Measurements from ENCODE around the gene COL4A3.

Gene COL4A3

DNA sequence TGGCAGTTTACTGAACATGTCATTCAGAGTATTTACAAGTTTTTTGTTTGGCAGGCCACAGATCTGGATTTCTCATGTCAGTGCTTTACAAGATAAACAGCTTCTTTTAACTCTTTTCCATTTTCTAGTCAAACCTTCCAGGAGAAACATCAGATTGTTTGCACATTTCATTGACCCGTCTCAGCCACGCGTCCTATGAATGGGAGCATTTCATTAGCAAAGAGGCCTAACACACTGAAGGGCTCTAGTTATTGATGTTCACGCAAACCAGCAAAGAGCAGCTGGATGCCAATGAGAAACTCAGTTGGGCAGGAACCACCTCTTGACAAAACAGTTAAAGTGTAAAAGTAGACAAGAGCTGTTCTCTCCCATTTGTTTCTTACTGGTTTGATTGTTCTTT, 131.4 kb downstream of the COL4A3 start:
- DNase-seq (ENCODE audit: low spot score) = peak; percentile 13

DNA sequence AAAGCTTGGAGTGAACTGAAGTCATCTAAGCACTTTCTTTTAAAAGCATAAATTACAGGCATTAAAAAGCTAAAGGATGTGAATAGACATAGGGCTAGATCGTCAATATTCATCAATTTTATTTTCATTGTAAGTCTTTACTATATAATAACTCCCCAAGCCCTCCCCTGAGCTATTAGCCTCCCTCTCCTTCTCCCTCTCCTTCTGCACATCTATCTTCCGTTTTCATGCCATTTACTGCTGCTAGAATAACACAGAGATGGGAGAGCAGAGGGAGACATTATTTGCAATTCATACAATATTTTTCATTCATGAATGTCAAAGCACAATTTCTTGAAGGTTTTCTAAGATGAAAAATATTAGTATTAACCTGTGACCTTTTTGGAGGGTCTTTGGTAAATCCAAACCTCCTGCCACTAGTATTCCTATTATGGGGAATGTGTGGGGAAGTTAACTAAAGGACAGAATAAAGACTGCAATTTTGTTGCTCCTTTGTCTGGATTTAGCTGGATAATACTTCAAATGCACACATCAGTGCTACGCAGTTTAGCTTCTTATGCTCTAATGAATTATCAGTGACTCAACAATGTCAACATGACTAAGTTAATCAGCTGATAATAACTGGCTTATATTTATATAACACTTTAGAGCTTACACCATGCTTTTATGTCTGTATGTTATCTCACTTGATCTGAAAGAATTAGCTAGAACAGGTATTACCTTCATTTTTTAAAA, 132.4 kb downstream of the COL4A3 start:
- DNase-seq (ENCODE audit: low spot score) = no peak

DNA sequence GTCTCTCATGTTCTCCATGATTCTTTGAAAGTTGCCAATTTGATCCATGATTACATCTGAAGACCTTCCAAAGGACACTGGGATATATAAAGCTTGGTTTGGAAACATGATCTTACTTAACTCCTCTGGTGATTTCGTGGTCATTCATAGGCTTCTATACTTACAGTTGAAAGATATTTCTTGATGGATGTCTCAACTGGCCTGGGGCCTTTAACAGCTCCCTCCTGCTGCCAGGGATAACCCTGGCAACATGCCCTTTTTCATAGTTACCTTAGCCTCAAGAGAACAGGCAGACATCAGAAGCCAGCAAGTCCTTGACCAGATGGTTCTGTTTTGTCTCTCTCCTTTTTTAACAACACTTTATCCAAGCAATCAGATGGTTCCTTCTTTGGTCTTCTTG, 137.1 kb downstream of the COL4A3 start:
- no peak for DNase-seq (ENCODE audit: low spot score)

DNA sequence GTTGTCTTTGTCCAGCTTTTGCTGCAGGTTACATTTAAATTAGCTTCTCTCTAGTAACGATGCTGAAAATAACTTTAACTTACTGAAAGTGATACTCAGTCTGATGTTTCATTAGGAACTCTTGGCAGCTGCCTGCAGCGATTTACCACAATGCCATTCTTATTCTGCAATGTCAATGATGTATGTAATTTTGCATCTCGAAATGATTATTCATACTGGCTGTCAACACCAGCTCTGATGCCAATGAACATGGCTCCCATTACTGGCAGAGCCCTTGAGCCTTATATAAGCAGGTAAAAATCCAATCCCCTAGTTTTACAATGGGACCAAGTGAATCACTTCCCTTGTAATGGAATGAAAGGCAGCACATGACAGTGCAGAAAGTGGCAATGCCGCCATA, 144.4 kb downstream of the COL4A3 start:
- DNase-seq (ENCODE audit: low spot score) = peak; percentile 44

DNA sequence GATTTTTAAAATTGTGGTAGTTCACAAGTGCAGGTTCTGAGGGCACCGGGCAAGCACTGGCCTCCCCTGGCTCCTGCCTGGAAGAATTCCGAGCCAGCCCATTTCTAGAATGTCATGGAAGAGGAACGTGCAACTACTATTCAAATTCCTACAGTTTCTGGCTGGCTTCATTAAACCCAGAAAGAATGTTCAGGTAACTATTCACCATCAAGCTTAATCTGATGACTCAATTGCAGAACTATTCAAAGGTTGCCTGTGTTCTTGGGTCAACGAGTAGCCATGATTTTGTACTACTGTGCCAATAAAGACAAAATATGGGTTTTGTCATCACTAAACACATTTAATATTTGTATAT, 146.3 kb downstream of the COL4A3 start:
- DNase-seq (ENCODE audit: low spot score) = no peak

DNA sequence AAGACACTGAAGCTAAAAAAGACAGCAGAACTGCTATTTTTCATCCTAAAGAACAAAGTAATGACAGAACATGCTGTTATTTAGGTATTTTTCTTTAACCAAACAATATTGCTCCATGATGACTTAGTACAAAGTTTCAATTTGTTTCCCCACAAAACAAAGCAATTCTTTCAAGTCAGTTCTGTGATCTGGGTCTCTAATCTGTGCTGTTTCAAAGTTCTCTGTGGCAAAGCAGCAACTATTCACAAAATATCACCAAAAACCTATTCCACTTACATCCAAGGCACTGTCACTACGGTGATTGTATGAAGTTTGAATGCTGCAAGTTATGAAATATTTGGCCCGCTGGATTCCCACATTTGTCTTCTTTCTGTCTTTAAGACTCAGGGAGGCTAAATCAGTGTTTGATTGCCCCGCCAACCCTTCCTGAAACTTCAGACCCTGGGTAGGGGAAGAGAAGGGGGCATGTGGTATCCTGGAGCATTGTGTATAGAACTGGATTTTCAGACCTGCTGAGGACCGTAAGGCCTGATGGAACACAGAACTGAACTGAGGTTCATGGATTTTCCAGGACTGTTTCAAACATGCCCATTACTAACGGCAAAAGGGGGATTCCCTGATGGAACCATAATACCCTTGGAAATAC, 147.6 kb downstream of the COL4A3 start:
- DNase-seq (ENCODE audit: low spot score) = peak; percentile 41

DNA sequence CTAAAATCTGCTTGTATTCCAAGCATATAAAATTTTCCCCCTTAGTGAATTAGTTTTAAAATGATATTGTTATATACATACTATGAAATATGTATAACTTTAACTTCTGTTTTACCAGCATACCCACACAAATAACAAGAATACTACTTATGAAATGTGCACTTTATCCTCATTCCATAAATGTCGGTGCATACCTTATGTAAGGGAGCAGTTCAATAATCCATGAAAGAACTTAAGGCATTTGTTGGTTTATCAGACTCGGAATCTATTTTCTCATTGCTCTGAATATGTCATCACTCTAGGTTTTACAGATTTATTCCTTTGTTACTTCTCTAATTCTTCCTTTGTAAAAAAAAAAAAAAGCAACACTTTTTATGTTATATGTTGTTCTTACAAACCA, 148.2 kb downstream of the COL4A3 start:
- no peak for DNase-seq (ENCODE audit: low spot score)

DNA sequence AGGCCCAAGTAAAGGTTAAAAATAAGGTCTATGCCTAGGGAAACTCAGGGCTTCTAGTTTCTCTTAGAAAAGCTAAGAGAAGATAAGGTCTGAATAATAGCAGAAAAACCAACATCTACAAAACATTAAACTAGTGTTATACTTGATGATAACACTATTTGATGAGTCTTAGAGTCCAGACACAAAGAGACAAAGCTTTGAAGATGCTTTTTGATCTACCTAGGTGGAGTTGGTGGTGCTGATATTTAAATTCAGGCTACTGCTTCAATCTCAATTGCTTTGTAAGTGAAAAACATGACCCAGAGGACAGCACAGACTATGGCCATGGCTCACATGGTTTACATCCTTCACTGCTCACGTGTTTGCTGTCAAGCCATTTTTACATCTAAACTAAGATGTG, 148.9 kb downstream of the COL4A3 start:
- DNase-seq (ENCODE audit: low spot score) = no peak

DNA sequence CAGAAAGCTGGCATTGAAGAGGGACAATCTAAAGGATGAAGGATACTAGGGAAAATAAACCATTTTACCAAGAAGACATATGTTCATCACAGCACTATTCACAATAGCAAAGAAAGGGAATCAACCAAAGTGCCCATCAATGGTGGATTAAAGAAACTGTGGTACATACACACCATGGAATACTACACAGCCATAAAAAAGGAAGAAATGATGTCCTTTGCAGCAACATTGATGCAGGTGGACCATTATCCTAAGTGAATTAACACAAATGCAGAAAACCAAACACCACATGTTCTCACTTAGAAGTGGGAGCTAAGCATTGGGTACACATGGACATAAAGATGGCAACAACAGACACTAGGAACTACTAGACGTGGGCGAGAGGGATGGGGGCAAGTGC, 153.4 kb downstream of the COL4A3 start:
- no peak for DNase-seq (ENCODE audit: low spot score)

DNA sequence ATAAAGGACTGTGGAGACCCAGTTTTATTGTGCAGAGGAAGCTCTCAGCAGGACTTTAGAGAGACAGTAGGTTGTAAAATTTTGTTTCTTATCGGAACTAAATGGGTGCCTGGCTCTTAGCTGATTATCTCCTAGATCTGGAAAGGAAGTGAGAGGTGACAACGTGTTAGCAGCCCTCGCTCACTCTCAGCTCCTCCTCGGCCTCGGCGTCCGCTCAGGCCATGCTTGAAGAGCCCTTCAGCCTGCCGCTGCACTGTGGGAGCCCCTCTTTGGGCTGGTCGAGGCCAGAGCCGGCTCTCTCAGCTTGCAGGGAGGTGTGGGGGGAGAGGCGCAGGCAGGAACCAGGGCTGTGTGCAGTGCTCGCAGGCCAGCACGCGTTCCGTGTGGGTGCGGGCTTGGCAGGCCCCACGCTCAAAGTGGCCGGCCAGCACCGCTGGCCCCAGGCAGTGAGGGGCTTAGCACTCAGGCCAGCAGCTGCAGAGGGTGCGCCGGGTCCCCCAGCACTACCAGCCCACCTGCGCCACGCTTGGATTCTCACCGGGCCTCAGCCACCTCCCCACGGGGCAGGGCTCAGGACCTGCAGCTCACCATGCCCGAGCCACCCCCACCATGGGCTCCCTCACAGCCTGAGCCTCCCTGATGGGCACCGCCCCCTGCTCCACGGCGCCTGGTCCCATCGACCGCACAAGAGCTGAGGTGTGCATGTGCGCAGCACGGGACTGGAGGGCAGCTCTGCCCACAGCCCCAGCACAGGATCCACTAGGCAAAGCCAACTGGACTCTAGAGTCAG, 156.1 kb downstream of the COL4A3 start:
- DNase-seq (ENCODE audit: low spot score) = no peak

DNA sequence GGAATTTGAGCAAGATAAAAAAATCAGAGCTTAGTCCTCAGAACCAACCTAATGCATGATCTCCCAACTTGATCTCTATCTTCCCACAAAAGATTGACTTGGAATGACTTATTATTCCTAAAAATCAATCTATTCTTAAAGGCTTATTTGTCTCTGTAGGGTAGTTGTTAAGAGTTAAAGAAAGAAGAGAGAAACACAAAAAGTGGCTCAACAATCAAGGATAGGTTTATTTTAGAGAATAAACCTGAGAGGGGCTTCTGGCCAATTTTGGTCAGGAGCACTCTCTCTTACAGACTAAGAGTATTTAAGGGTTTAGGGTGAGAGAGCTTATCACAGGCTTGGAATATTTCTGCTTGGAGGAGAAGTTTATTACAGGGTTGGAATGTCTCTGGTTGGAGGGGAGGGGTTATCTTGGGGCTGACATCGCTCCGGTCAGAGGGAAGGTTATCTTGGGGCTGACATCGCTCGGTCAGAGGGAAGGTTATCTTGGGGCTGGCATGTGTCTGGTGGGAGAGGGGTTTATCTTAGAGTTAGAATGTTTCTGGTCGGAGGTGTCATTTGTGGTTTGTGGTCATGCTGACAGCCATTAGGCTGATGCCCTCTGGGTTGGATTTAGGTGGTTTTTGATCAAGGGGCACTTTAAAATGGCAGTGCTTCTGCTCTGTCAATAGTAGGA, 158.2 kb downstream of the COL4A3 start:
- no peak for DNase-seq (ENCODE audit: low spot score)

DNA sequence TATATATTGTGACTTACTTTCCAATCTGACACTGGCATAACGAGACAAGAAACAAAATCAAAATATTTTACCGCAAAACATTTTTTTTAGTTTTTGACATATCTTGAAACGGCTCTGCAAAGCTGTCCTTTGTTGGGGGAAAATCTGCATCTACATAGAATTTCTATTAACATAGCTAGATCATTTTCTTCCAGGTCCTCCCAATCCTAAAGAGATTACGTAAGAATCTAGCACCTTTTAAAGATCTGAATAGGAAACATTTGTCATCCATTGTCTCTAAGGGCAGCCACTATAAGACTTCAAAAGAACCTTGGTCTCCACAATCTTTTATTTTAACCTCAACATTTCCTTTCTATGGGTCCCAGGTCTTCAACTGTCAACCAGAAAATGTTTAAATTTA, 159.4 kb downstream of the COL4A3 start:
- DNase-seq (ENCODE audit: low spot score) = no peak

DNA sequence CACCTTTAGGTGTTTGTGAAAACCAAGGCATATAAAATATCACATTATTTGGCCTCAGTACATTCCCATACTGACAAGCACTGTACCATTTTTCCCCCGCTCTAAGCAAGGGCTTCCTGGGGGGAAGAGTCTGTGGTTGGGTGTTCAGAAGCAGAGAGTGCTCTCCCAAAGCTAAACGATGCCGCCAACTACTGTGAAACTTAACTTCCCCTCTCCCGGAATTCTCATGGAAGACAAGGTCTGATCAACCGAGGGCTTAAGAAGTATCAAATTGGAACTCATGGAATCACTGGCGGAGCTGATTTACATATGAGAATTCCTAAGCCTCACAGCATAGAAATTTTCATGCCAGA, 160.2 kb downstream of the COL4A3 start:
- no peak for DNase-seq (ENCODE audit: low spot score)

DNA sequence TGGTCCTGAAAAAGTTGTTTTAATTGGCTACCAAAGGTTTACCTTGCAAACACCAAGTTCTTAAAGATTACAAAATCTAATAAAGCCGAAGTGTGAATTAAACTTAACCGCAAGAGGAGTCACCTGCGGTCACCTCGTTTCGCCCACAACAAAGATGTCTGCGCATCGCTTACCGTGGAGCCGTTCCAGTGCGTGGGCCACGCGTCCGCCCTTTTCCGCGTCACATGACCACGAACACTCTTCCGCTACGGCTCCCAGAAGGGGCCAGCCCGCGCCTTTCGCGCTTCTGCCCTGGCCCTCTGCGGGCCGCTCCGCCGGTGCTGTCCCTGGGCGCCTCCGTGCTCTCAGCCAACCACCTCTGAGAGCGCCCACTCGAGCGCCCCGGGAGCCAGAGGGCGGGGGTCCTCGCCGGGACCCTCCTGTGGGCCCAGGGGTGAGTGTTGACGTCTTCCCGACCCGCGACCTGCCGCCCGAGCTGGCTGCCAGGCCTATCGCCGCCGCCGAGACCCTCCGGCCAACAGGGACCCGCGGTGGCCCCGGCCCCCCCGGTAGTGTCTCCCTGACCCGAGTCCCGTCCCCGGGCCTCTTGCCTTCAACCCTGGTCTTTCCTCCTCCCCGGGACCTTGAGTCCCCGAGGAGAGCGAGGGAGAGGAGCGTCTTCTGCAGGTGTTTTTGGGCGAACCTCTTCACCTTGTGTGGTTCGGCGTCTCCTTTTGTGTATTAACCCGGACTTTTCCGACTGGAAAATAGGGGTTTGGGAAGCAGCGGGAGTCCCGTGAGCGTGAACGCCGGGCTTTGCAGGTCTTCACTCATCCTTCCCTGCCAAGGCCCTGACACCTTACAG, 160.8 kb downstream of the COL4A3 start, which contains the start of gene MFF:
TSS of gene MFF (plus strand) at position 257 of the 844 bp plus-strand sequence. CDS start 5,415 bp downstream, outside the sequence.
- peak; percentile 91 for DNase-seq (ENCODE audit: low spot score)

DNA sequence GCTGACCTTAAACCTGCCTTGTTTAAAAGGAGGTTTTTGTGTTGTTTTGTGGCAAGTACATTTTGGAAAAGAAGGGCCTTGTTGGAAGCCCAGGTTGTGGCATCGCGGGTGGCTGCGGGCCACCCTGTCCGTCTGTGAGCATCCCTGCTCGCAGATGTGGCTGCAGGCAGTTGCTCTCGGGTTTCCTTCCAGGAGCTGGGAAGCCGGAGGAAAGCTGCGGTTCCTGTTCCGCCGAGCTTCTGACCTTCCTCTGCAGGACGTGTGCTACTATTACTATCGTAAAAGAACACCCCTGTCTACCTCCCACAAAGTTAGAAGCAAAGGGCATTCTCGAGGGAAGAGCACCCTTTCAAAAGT, 161.4 kb downstream of the COL4A3 start:
- peak; percentile 46 for DNase-seq (ENCODE audit: low spot score)

DNA sequence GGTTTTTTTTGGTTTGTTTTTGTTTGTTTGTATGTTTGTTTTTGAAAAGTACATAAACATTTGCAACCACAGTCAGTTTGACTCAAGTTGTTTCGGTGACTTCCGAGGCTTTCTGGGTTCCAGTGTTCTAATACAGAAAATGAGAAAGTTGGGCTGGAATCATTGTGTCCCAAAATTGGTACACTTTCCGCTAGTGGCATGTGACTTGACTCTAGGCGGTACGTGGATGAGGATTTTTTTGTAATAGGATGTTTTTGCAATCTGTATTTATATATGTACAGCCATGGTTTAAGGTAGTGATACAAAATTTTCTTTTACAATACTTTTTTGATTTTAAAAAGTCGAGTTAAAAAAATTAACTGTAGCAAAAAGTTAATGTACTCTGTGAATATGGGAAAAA, 162.4 kb downstream of the COL4A3 start:
- no peak for DNase-seq (ENCODE audit: low spot score)

DNA sequence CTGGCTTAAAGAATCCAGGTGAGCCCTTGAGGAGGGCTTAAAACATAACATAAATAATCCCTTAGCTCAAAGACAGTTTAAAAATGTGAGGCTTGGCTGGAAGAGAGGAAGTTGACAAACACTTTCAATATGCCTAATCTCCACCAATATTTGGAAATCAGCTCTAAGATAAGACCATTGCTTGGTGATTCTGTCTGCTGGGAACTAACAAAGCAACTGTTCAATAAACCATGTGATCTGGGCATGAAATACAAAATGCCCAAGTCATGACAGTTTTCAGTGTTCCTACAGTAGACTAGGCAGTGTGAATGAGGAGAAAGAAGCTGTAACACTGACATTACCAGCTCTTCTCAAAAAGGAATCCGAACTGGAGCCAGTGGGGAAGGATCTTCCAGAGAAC, 171.3 kb downstream of the COL4A3 start:
- peak; percentile 89 for DNase-seq (ENCODE audit: low spot score)

DNA sequence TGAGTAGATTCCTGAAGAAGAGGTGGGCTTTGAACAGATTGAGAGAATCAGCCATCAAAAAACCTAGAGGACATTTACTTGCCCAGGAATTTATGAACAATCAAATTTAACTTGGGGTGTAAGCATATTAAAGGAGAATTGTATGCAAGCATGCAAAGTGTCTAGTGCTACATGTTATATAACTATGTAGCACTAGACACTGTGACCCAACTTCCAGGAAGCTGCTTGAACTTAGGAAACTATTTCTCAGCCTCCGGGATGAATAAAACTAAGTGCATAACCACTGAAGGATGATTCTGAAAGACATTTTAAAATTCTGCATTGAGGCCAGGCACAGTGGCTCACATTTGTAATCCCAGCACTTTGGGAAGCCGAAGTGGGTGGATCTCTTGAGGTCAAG, 173.0 kb downstream of the COL4A3 start:
- DNase-seq (ENCODE audit: low spot score) = no peak

DNA sequence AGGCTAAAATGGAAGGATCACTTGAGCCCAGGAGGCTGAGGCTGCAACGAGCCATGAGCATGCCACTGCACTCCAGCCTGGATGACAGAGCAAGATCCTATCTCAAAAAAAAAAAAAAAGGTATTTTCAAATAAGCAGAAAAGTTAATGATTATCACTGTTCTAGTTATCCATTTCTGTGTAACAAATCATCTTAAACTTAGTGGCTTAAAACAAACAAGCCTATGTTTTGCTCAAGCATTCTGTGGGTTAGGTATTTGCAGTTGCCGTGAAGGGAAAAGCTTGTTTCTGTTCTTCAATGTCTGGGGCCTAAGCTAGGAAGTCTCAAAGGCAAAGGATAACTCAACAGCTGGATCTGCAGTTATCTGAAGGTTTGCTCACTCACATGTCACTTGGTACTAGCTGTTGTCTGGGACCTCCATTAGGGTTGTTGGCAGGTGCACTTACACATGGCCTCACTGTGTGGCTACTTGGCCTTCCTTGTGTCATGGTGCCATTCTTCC, 174.7 kb downstream of the COL4A3 start:
- DNase-seq (ENCODE audit: low spot score) = no peak

DNA sequence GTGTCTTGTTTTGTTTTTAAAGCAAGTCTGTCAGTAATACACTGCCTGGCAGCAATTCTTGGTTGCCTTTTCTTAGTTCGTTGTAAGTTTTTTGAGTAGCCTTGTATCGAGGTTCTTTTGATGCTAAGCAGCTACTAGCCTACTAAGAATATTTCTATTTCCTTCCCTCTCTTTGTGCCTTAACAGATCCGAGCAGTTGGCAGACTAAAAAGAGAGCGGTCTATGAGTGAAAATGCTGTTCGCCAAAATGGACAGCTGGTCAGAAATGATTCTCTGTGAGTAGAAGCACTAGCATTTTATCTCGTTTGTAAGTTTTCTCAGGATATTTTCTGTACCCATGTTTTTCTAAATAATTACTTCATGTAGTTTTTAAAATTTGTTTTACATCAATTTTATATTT, 175.7 kb downstream of the COL4A3 start:
- DNase-seq (ENCODE audit: low spot score) = peak; percentile 75

DNA sequence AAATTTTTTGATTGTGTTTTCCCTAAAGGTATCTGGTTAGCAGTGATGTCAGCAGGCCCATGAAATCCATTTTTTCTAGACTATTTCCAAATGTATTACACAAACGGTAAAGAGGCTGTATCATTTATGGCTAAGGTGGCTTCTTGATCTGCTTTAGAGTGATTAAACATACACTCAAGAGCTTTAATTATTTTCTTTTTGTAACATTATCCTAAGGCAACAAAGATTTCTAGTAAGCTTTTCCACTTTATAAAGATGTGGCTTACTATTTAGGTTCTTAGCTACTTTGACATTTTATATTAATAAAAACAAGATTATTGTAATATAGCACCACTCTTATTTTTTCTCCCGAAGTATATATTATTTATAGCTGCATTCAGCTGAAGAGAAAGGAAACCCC, 177.1 kb downstream of the COL4A3 start:
- DNase-seq (ENCODE audit: low spot score) = no peak

DNA sequence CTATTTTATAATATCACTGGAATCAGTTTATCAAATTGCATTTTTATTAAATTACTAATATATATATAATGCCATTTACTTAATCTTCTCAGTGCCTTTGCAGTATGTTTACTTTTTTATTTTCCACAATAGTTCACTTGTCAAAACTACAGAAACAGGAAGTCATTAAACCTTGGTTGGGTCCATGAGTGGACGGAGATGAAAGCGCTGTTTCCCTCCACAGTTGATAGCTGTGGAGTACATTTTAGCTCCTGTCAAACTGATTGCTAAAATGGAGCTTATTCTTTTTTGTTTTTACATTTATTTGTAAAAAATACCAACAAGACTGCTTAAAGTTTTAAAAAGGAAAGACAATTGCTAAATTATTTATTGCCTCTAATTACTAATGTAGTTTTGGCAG, 179.8 kb downstream of the COL4A3 start:
- DNase-seq (ENCODE audit: low spot score) = no peak

All from pons (tissue), 1 donor.